ENCODE measurements around the gene SVIL. TPM values are rescaled to one million over a fixed set of nuclear protein-coding genes. Genes with fewer than 3 reads are reported as not detected.
"Not testable (repeated sequence)": the region's sequence is repeated elsewhere in the genome, so short reads cannot be mapped to it uniquely, and the experiment has no call there.

Gene SVIL
- total RNA-seq, 2 experiments from 2014 or later = 12.5 to 17.0 TPM

DNA sequence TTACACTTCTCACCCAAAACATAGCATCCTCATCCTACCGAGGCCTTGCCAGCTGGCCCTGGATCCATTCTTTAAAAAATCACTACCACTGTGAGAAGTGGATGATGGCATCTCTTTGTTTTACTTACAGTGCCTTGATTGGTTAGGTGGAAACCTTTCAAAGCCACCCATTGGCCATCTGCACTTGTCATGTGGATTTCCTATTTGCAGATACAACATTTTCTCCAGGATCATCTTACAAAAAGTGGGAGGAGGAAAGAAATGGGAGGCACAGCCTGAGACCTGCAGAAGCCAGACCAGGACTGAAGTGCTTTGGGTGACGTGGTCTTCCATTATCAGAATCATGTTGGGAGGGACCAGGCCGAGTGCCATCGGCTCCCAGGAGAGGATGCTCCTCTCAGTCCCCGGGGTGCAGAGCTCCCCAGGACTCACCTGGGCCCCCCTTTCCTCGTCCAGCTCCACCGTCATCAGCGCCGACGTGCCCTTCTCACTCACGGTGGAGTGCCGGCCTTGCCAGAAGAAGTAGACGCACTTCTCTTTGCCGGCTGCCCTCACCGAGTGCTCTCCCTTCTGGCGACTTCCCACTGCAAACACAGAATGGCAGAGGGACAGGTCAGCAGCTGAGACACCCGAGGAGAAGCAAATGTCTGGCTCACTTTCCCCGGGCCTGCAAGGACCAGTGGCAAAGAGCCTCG is 161.2 kb downstream of the SVIL start:
- Mint-ChIP-seq H3K27ac (no peak overlapping the region), H3K4me1 (peaks cover under 1% of the 10 kb centered on the region), H3K36me3 (ENCODE audit: low read depth) (peaks cover 25% of the 10 kb centered on the region), H3K4me3 (no peak overlapping the region), H3K9me3 (ENCODE audit: low read depth) (no peaks in the 10 kb centered on the region), H3K27me3 (no peaks in the 10 kb centered on the region)
- ATAC-seq (no peak), DNase-seq (no peak)
- intact Hi-C loops (cut with DNase I, micrococcal nuclease) = no loop called here
- CTCF ChIA-PET = interaction anchor here (1.2 kb wide), 1 partner anchor 23 kb away, joined by 5 read pairs; no protein-coding TSS in a partner anchor
- POLR2A ChIA-PET = no interaction called here

DNA sequence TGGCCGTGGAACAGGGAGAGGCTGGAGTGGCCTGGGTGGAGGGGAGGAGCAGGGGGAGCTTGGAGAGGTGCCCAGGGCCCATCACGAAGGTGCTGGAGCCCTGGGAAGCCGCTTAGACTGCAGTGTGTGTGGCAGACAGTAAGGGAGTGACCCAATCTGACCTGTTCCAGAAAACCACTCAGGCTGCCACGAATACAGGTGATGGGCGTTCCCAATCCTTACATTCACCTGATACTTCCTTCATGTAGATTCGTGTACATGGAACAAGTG is 161.7 kb downstream of the SVIL start:
- Mint-ChIP-seq H3K9me3 (ENCODE audit: low read depth) (no peaks in the 10 kb centered on the region), H3K4me1 (peaks cover 2% of the 10 kb centered on the region), H3K27me3 (no peaks in the 10 kb centered on the region), H3K27ac (no peak overlapping the region), H3K4me3 (no peak overlapping the region), H3K36me3 (ENCODE audit: low read depth) (peaks cover 29% of the 10 kb centered on the region)
- POLR2A ChIA-PET = no interaction called here
- DNase-seq (no peak), ATAC-seq (no peak)
- intact Hi-C loops (cut with DNase I, micrococcal nuclease) = no loop called here
- CTCF ChIA-PET = interaction anchor here (1.2 kb wide), 1 partner anchor 24 kb away, joined by 5 read pairs; no protein-coding TSS in a partner anchor

GRCh38 chr10:29472301-29473086 is 162.3 kb downstream of the SVIL start:
- CTCF ChIA-PET = interaction anchor here (0.5 to 0.7 kb wide), 2 partner anchors 64 to 96 kb away, joined by 3 read pairs; no protein-coding TSS in a partner anchor

DNA sequence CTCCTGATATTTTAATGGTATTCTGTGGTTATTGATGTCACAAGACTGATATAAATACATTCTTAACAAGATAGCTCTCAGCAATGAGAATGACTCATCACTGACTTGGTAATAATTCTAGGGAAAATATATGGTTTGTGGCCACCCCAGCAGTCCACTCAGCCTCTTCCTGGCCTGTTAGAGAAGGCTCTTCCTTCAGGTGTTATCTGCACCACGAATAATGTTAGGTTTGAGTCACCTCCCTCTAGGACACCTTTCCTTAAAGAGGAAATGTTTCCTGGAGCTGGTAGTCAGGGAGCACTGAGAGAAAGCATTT is 163.3 kb downstream of the SVIL start:
- ChIA-PET CTCF (interaction anchor here (0.5 to 1.5 kb wide), 3 partner anchors 20 to 95 kb away, joined by 3 to 5 read pairs (median 3); no protein-coding TSS in a partner anchor), POLR2A (no interaction called here)
- H3K4me3 Mint-ChIP-seq = no peak overlapping the region
- H3K27me3 Mint-ChIP-seq = no peaks in the 10 kb centered on the region
- intact Hi-C loops (cut with DNase I, micrococcal nuclease) = no loop called here
- no peaks in the 10 kb centered on the region for H3K9me3 Mint-ChIP-seq (ENCODE audit: low read depth)
- H3K27ac Mint-ChIP-seq = no peak overlapping the region
- peak; percentile 12 for ATAC-seq
- peaks cover 38% of the 10 kb centered on the region for H3K36me3 Mint-ChIP-seq (ENCODE audit: low read depth)
- H3K4me1 Mint-ChIP-seq = peaks cover 2% of the 10 kb centered on the region
- no peak for DNase-seq

More at GRCh38 chr10:29472301-29473086, 162.3 kb downstream of the SVIL start:
- no peaks in the 10 kb centered on the region for H3K9me3 Mint-ChIP-seq (ENCODE audit: low read depth)
- peaks cover 33% of the 10 kb centered on the region for H3K36me3 Mint-ChIP-seq (ENCODE audit: low read depth)
- ATAC-seq = no peak
- peaks cover 2% of the 10 kb centered on the region for H3K4me1 Mint-ChIP-seq
- intact Hi-C loops (cut with DNase I, micrococcal nuclease) = no loop called here
- H3K27me3 Mint-ChIP-seq = no peaks in the 10 kb centered on the region
- no peak overlapping the region for H3K27ac Mint-ChIP-seq
- POLR2A ChIA-PET = no interaction called here
- H3K4me3 Mint-ChIP-seq = no peak overlapping the region
- no peak for DNase-seq

DNA sequence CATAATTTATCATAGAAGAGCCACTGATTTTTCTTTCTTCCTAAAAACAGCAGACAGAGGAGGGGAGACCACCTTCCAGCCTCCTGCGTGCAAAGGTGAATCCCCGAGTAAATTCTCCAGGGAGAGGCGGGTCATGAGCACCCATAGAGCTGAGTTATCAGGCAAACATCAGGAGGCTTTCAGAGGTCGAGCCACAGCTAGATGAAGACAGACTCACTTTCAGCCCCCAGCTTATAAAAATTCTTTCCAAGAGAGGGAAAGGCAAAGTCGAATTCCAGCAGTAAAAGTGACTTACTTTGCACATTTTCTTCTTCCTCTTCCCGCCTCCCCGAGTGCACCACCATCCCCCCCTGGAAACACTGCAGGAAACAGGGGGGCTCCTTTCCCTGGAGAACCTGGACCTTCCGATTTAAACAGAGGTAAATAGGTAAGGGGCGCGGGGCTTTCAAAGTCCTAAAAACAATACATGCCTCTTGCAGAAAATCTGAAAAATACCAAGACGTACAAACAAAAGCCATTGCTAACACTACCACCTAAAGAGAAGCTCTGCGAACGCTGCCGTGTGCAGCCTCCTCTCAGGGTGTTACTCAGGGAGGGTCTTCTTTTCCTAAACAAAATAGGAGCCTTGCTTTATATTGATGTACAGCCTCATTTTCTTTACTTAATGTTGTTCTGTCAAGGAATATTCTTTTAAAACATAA is 163.8 kb downstream of the SVIL start:
- peaks cover 38% of the 10 kb centered on the region for H3K36me3 Mint-ChIP-seq (ENCODE audit: low read depth)
- POLR2A ChIA-PET = no interaction called here

DNA sequence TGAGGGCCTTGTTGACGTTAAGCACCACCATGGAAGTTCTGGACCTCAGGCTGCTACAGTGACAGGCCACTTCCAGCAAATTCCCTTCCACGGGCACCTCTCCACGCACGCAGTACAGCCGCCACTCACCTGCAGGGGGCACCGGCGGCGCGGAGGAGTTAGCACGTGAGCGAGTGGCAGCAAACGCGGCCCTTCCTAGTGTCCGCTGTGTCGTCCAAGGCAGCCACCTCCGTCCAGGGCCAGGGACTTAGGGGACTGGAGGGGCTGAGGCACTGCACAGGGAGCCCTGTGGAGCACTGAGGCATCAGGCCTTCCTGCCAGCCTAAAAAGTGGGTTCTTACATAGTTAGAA is 164.4 kb downstream of the SVIL start:
- intact Hi-C loops (cut with DNase I, micrococcal nuclease) = loop anchor here in 1 of 2 experiments (1.0 kb wide), 1 partner anchor 26 kb away; no protein-coding TSS in a partner anchor
- POLR2A ChIA-PET = no interaction called here

More for the DNA sequence above, 163.8 kb downstream of the SVIL start:
- ATAC-seq = no peak
- no peak overlapping the region for H3K4me3 Mint-ChIP-seq
- H3K27ac Mint-ChIP-seq = no peak overlapping the region
- no peak for DNase-seq
- peaks cover 2% of the 10 kb centered on the region for H3K4me1 Mint-ChIP-seq
- no peaks in the 10 kb centered on the region for H3K27me3 Mint-ChIP-seq
- no peaks in the 10 kb centered on the region for H3K9me3 Mint-ChIP-seq (ENCODE audit: low read depth)
- CTCF ChIA-PET = interaction anchor here (1.3 to 1.5 kb wide), 2 partner anchors 20 to 26 kb away, joined by 3 to 5 read pairs; no protein-coding TSS in a partner anchor
- intact Hi-C loops (cut with DNase I, micrococcal nuclease) = loop anchor here in 1 of 2 experiments (1.0 kb wide), 1 partner anchor 25 kb away; no protein-coding TSS in a partner anchor

GRCh38 chr10:29469481-29470354 is 165.1 kb downstream of the SVIL start:
- H3K9me3 Mint-ChIP-seq (ENCODE audit: low read depth) = no peaks in the 10 kb centered on the region
- ATAC-seq = no peak
- CTCF ChIA-PET = interaction anchor here (1.1 kb wide), 1 partner anchor 13 kb away, joined by 4 read pairs; no protein-coding TSS in a partner anchor
- H3K27me3 Mint-ChIP-seq = no peaks in the 10 kb centered on the region
- H3K36me3 Mint-ChIP-seq (ENCODE audit: low read depth) = peaks cover 47% of the 10 kb centered on the region
- POLR2A ChIA-PET = no interaction called here
- H3K4me3 Mint-ChIP-seq = no peak overlapping the region
- no peak overlapping the region for H3K27ac Mint-ChIP-seq
- H3K4me1 Mint-ChIP-seq = peaks cover 2% of the 10 kb centered on the region
- DNase-seq = no peak
- intact Hi-C loops (cut with DNase I, micrococcal nuclease) = loop anchor here in 1 of 2 experiments (1.0 kb wide), 1 partner anchor 27 kb away; no protein-coding TSS in a partner anchor

More for the DNA sequence above, 164.4 kb downstream of the SVIL start:
- no peaks in the 10 kb centered on the region for H3K27me3 Mint-ChIP-seq
- H3K36me3 Mint-ChIP-seq (ENCODE audit: low read depth) = peaks cover 42% of the 10 kb centered on the region
- no peaks in the 10 kb centered on the region for H3K9me3 Mint-ChIP-seq (ENCODE audit: low read depth)
- CTCF ChIA-PET = interaction anchor here (1.1 to 1.5 kb wide), 3 partner anchors 12 to 27 kb away, joined by 3 to 5 read pairs (median 4); no protein-coding TSS in a partner anchor
- DNase-seq (peak; percentile 37), ATAC-seq (no peak)
- peaks cover 2% of the 10 kb centered on the region for H3K4me1 Mint-ChIP-seq
- no peak overlapping the region for H3K27ac Mint-ChIP-seq
- no peak overlapping the region for H3K4me3 Mint-ChIP-seq

DNA sequence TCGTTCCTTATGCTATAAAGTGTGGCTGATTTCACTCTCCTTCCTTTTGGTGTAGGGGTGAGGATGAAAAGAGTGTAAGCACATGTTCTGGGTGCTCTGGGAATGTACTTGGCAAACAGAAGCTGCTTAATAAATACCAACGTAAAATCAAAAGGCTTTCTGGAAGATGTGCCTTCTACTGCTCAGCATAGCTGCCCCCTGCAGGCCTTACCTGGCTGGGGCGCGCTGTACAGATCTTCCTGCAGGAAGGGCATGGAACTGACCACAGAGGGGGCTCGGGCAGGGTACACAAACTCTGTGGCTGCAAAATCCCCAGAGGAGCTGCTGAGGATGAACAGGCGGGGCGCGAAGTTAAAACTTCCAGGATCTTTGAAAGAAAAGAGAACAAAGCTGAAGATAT is 169.4 kb downstream of the SVIL start:
- Mint-ChIP-seq H3K27ac (no peak overlapping the region), H3K4me3 (no peak overlapping the region), H3K9me3 (ENCODE audit: low read depth) (peaks cover 4% of the 10 kb centered on the region), H3K4me1 (peaks cover 2% of the 10 kb centered on the region), H3K27me3 (no peaks in the 10 kb centered on the region), H3K36me3 (ENCODE audit: low read depth) (peaks cover 61% of the 10 kb centered on the region)
- ATAC-seq (no peak), DNase-seq (no peak)
- CTCF ChIA-PET = interaction anchor here (1.1 to 2.0 kb wide), 3 partner anchors 9 to 32 kb away, joined by 3 to 6 read pairs (median 4); no protein-coding TSS in a partner anchor
- POLR2A ChIA-PET = no interaction called here
- intact Hi-C loops (cut with DNase I, micrococcal nuclease) = no loop called here

DNA sequence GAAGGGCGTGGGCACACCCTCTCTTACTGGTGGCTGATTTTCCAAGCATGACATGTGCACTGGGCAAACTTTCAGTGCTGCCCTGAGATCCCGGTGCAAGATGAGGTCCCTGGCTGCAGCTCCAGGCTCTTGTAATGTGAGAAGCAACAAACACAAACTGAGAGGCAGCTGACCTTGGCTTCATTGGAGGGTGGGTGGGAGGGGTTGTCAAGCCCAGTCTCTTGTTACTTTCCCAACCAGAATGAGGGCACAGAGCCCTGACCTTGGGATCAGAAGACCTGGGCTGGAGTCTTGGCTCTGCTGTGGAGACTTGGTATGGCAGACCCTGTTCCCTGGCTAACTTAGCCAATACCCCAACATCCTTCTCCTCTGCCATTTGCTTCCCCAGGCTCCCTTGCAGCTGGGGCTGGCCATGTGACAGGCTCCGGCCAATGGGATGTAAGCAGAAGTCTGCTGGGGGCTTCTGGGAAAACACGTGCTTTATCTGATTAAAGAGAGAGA is 170.1 kb downstream of the SVIL start:
- DNase-seq; POLR2A ChIA-PET; H3K9me3 Mint-ChIP-seq (ENCODE audit: low read depth); H3K27me3 Mint-ChIP-seq; H3K4me1 Mint-ChIP-seq; ATAC-seq; H3K4me3 Mint-ChIP-seq; H3K27ac Mint-ChIP-seq; intact Hi-C loops (cut with DNase I, micrococcal nuclease): not testable (repeated sequence)
- CTCF ChIA-PET = interaction anchor here (2.0 kb wide), 1 partner anchor 19 kb away, joined by 4 read pairs; no protein-coding TSS in a partner anchor
- H3K36me3 Mint-ChIP-seq (ENCODE audit: low read depth) = peaks cover 63% of the 10 kb centered on the region

DNA sequence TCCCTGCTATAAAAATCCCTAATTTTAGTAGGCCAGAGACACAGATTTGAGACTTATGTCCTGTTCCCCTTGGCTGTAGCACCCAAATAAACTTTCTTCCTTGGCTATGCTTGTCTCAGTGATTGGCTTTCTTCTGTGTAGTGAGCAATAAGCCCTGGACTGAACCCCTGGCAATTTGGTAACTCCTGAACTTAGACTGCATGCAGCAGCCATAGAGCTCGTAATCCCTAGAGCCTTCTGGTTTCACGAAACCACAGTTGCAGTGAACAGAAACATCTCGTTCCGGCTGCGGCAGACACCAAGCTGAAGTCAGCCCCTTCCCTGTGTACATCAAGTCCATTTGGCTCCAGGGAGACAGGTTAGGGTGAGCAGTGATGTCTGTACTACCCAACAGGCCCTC is 173.7 kb downstream of the SVIL start:
- intact Hi-C loops (cut with DNase I, micrococcal nuclease) = no loop called here
- ChIA-PET POLR2A (no interaction called here), CTCF (interaction anchor here (0.9 to 2.6 kb wide), 3 partner anchors 12 to 35 kb away, joined by 4 to 7 read pairs (median 6); no protein-coding TSS in a partner anchor)
- no peak for ATAC-seq
- H3K9me3 Mint-ChIP-seq (ENCODE audit: low read depth) = peaks cover 7% of the 10 kb centered on the region
- peaks cover 3% of the 10 kb centered on the region for H3K4me1 Mint-ChIP-seq
- no peak overlapping the region for H3K27ac Mint-ChIP-seq
- H3K36me3 Mint-ChIP-seq (ENCODE audit: low read depth) = peaks cover 60% of the 10 kb centered on the region
- H3K4me3 Mint-ChIP-seq = no peak overlapping the region
- no peaks in the 10 kb centered on the region for H3K27me3 Mint-ChIP-seq
- DNase-seq = no peak

All from activated CD4-positive, alpha-beta T cell treated with anti-CD3 and anti-CD28 coated beads for 36 hours (primary cell).